ENCODE results near the gene ZFYVE28. TPM values are rescaled to one million over a fixed set of nuclear protein-coding genes. Genes with fewer than 3 reads are reported as not detected.

ZFYVE28 gene
- polyA plus RNA-seq, 1 of the 3 experiments (the other 2 are of a cell fraction): 3.2 TPM

GRCh38 chr4:2459589-2460349, 41.3 kb upstream of the ZFYVE28 start (continued):
- TF ChIP-seq TEAD4 (IDR thresholded peaks at IDR 0.05; ENCODE audit: borderline replicate concordance, insufficient read depth) (no peak), FOXM1 (IDR thresholded peaks at IDR 0.05; ENCODE audit: low read depth) (no peak), GABPA (IDR thresholded peaks at IDR 0.05; ENCODE audit: low read depth) (no peak), IRF3 (IDR thresholded peaks at IDR 0.05; ENCODE audit: low read depth, low read length) (no peak), ELF1 (IDR thresholded peaks at IDR 0.05) (no peak)

- ChIA-PET POLR2A (no interaction called here), CTCF (interaction anchor here (1.2 kb wide), 1 partner anchor 15 kb away, joined by 3 read pairs; no protein-coding TSS in a partner anchor)
- Histone ChIP-seq H3K36me3 (replicated peaks in 1 of 2; ENCODE audit: control insufficient read depth in 1 of 2, insufficient read depth in 2 of 2, low read length in 1 of 2) (no peaks in the 10 kb centered on the region), H3K27me3 (ENCODE audit: insufficient read depth) (no peaks in the 10 kb centered on the region), H2AFZ (ENCODE audit: low read depth) (no peak overlapping the region), H3K9me2 (no peaks in the 10 kb centered on the region), H3K9me3 (no peaks in the 10 kb centered on the region), H3K9ac (no peak overlapping the region), H3F3A (replicated peaks; ENCODE audit: insufficient read depth) (peaks cover 4% of the 10 kb centered on the region), H3K4me2 (no peak overlapping the region), H4K20me1 (ENCODE audit: insufficient read depth) (no peaks in the 10 kb centered on the region), H3K4me1 (ENCODE audit: control insufficient read depth in 1 of 2, insufficient read depth in 2 of 2, low read depth in 1 of 2, low read length in 1 of 2) (peaks cover 0 to 14% of the 10 kb centered on the region in 2 experiments; a peak in 1 of 4 replicates), H3K79me2 (ENCODE audit: insufficient read depth) (no peaks in the 10 kb centered on the region), H3K4me3 (ENCODE audit: low read depth in 2 of 2, low read length in 1 of 2) (no peak overlapping the region), H3K27ac (ENCODE audit: low read depth in 2 of 2, low read length in 1 of 2) (no peak overlapping the region)
- TF ChIP-seq MXI1 (IDR thresholded peaks at IDR 0.05; ENCODE audit: low read depth, low read length): no peak
- no peak for TF ChIP-seq RCOR1 (IDR thresholded peaks at IDR 0.05; ENCODE audit: low read length)
- no peak for TF ChIP-seq REST (IDR thresholded peaks at IDR 0.05; ENCODE audit: low read depth, low read length)
- no peak for TF ChIP-seq TCF12 (IDR thresholded peaks at IDR 0.05)
- TF ChIP-seq GABPA (IDR thresholded peaks at IDR 0.05; ENCODE audit: low read depth): no peak
- no peak for TF ChIP-seq MEF2A (IDR thresholded peaks at IDR 0.05; ENCODE audit: borderline replicate concordance, low read depth)
- no peak for TF ChIP-seq ZBTB33 (IDR thresholded peaks at IDR 0.05; ENCODE audit: borderline replicate concordance, low read depth)
- no peak for TF ChIP-seq MAX (IDR thresholded peaks at IDR 0.05; ENCODE audit: low read depth)
- 90% methylated on average over 23 of the region's 38 CpGs for whole genome bisulfite sequencing (ENCODE audit: low lambda C conversion rate)
- peak; percentile 37 for DNase-seq
Measured at GRCh38 chr4:2458546-2459491, 40.4 kb upstream of the ZFYVE28 start.

Data from SK-N-SH (cell line).